ACHN (cell line): ENCODE results near the gene DLL1.

ENCODE experiments used
- DNase-seq: peaks from one replicate; pipeline ENCODE4 v3.0.0-alpha.2; 2015
- in situ Hi-C: cut with HindIII; loops from 2 replicates; pipeline ENCODE4 v1.10.0; 2017; ENCODE audit warnings: low sequenced_read_pairs, low pct_ligation_motif_present, low pct_unique_long_range_greater_than_20kb

Gene DLL1

GRCh38 chr6:170285482-170285881 is 5.4 kb downstream of the DLL1 start:
- in situ Hi-C loops = no loop called here
- DNase-seq = no peak

GRCh38 chr6:170284866-170285469 is 5.9 kb downstream of the DLL1 start:
- in situ Hi-C loops = no loop called here
- DNase-seq = no peak

GRCh38 chr6:170284126-170284773 is 6.6 kb downstream of the DLL1 start:
- in situ Hi-C loops = no loop called here
- DNase-seq = no peak

GRCh38 chr6:170283212-170284081 is 7.4 kb downstream of the DLL1 start:
- no peak for DNase-seq
- in situ Hi-C loops = no loop called here

- DNase-seq = no peak
- in situ Hi-C loops = no loop called here
These were observed 8.2 kb downstream of the DLL1 start for GRCh38 chr6:170282512-170283158.

- no peak for DNase-seq
- in situ Hi-C loops = no loop called here
These were observed 9.3 kb downstream of the DLL1 start for GRCh38 chr6:170281331-170282292.

- in situ Hi-C loops = no loop called here
- no peak for DNase-seq
These were observed 10.2 kb downstream of the DLL1 start for GRCh38 chr6:170280689-170281045.

- no peak for DNase-seq
These were observed 10.7 kb downstream of the DLL1 start for GRCh38 chr6:170279977-170280688.

GRCh38 chr6:170279426-170279825 is 11.5 kb downstream of the DLL1 start:
- in situ Hi-C loops = no loop called here
- no peak for DNase-seq

More at GRCh38 chr6:170279977-170280688, 10.7 kb downstream of the DLL1 start:
- in situ Hi-C loops = no loop called here

- in situ Hi-C loops = no loop called here
- no peak for DNase-seq
These were observed 12.2 kb downstream of the DLL1 start for GRCh38 chr6:170278743-170279094.

GRCh38 chr6:170277893-170278742 is 12.8 kb downstream of the DLL1 start:
- no peak for DNase-seq
- in situ Hi-C loops = no loop called here

GRCh38 chr6:170276369-170277057 is 14.4 kb downstream of the DLL1 start:
- in situ Hi-C loops = no loop called here
- no peak for DNase-seq

GRCh38 chr6:170274713-170275560 is 15.9 kb downstream of the DLL1 start:
- DNase-seq = no peak
- in situ Hi-C loops = no loop called here

GRCh38 chr6:170273681-170274080 is 17.2 kb downstream of the DLL1 start:
- no peak for DNase-seq
- in situ Hi-C loops = no loop called here

GRCh38 chr6:170273191-170273590 is 17.7 kb downstream of the DLL1 start:
- no peak for DNase-seq
- in situ Hi-C loops = no loop called here
